ENCODE results near the gene GCSH.
"Not testable (repeated sequence)": the region's sequence is repeated elsewhere in the genome, so short reads cannot be mapped to it uniquely, and the experiment has no call there.

Gene GCSH

DNA sequence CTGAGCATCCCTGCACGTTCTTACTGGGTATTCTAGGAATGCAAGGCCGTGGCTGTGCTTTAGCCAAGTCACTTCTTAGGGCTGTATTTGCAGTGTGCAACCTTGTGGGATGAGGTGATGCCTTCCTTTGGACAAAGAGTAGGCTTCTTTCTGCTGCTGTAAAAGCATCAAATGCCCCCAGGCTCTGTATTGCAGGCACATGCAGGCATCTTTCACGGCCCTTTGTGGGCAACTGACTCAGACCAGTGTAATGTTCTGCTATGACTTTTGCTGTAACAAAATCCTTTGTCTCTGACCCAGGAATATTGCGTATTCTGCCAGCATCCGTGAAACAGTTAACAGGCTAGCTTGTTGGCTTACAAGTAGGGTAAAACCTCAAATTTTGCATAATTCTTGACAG is 30.9 kb upstream of the GCSH start:
- Histone ChIP-seq H3K36me3 (ENCODE audit: control insufficient read depth, insufficient read depth, low read length) (no peaks in the 10 kb centered on the region), H3K9me3 (ENCODE audit: control insufficient read depth, insufficient read depth, low read length) (no peaks in the 10 kb centered on the region), H3K27ac (ENCODE audit: low read depth, low read length) (no peak overlapping the region), H3K4me1 (ENCODE audit: control insufficient read depth, insufficient read depth, low read length) (no peaks in the 10 kb centered on the region), H3K27me3 (ENCODE audit: control insufficient read depth, insufficient read depth, low read length) (no peaks in the 10 kb centered on the region), H3K4me3 (ENCODE audit: low read depth, low read length) (no peak overlapping the region), H3K9ac (ENCODE audit: low read depth, low read length) (no peak overlapping the region)

- no peaks in the 10 kb centered on the region for H3K27me3 ChIP-seq (ENCODE audit: control insufficient read depth, insufficient read depth, low read length)
- no peak overlapping the region for H3K9ac ChIP-seq (ENCODE audit: low read depth, low read length)
- H3K9me3 ChIP-seq (ENCODE audit: control insufficient read depth, insufficient read depth, low read length): no peaks in the 10 kb centered on the region
- no peak overlapping the region for H3K4me3 ChIP-seq (ENCODE audit: low read depth, low read length)
- no peak overlapping the region for H3K27ac ChIP-seq (ENCODE audit: low read depth, low read length)
- no peaks in the 10 kb centered on the region for H3K36me3 ChIP-seq (ENCODE audit: control insufficient read depth, insufficient read depth, low read length)
- no peaks in the 10 kb centered on the region for H3K4me1 ChIP-seq (ENCODE audit: control insufficient read depth, insufficient read depth, low read length)
These were observed 27.1 kb upstream of the GCSH start for GRCh38 chr16:81123092-81123852.

DNA sequence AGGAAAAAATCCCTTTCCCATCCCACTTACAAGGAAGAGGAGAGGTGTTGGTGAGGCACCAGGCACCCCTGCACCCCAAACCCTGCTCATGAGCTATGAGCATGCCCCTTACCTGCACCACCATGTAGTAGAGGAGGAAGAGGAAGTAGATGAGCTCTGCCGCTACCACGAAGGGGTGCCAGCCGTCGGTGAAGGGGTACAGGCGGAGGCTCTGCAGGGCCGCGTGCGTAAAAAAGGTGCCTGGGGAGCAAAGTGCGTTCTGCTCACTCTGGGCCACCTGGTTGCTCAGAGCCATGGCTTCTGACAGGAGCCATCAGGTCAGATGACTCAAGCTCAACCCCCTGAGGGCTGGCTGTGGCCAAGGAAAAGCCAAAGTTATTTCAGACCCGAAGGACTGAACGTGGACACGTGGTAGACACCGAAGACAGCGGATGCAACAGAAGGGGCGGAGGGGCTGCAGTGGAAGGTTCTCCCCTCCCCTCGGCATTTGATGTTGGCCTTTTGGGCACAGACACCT is 25.3 kb upstream of the GCSH start:
- H3K4me1 ChIP-seq (ENCODE audit: control insufficient read depth, insufficient read depth, low read length): no peaks in the 10 kb centered on the region
- no peak overlapping the region for H3K4me3 ChIP-seq (ENCODE audit: low read depth, low read length)
- H3K27ac ChIP-seq (ENCODE audit: low read depth, low read length): no peak overlapping the region
- no peaks in the 10 kb centered on the region for H3K9me3 ChIP-seq (ENCODE audit: control insufficient read depth, insufficient read depth, low read length)
- no peak overlapping the region for H3K9ac ChIP-seq (ENCODE audit: low read depth, low read length)
- no peaks in the 10 kb centered on the region for H3K27me3 ChIP-seq (ENCODE audit: control insufficient read depth, insufficient read depth, low read length)
- no peaks in the 10 kb centered on the region for H3K36me3 ChIP-seq (ENCODE audit: control insufficient read depth, insufficient read depth, low read length)

DNA sequence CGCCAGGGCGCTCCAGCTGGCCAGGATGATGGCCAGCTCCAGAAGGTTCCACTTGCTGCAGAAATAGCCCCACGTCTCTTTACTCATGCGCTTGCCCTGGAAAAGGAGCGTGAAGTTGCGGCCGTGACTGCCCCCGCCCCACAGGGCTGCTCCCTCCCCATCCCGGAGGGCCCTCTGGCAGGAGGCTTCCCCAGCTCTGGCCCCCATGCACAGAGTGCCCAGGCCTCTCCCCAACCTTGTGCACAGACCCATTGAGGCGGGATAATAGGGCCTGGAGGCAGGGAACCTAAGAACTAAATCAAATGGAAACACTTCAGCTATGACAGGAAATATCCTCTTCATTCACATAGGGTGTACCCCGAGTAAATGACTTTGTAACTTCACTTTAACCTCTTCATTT is 21.2 kb upstream of the GCSH start:
- no peak overlapping the region for H3K4me3 ChIP-seq (ENCODE audit: low read depth, low read length)
- H3K27me3 ChIP-seq (ENCODE audit: control insufficient read depth, insufficient read depth, low read length): no peaks in the 10 kb centered on the region
- H3K4me1 ChIP-seq (ENCODE audit: control insufficient read depth, insufficient read depth, low read length): no peaks in the 10 kb centered on the region
- no peaks in the 10 kb centered on the region for H3K9me3 ChIP-seq (ENCODE audit: control insufficient read depth, insufficient read depth, low read length)
- H3K36me3 ChIP-seq (ENCODE audit: control insufficient read depth, insufficient read depth, low read length): no peaks in the 10 kb centered on the region
- no peak overlapping the region for H3K27ac ChIP-seq (ENCODE audit: low read depth, low read length)
- no peak overlapping the region for H3K9ac ChIP-seq (ENCODE audit: low read depth, low read length)

DNA sequence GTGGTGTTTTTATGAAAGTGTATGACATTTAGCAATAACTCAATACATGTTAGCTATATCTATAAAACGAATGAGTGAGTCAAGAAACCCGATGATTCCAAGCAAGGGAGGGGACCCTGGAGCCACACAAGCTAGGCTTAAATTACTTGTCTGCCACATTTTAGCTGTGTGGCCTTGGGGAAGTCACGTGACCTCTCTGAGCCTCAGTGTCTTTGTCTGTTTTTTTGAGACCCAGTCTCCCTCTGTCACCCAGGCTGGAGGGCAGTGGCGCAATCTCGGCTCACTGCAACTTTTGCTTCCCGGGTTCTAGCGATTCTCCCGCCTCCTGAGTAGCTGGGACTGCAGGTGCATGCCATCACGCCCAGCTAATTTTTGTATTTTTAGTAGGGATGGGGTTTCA is 20.1 kb upstream of the GCSH start:
- H3K9ac ChIP-seq (ENCODE audit: low read depth, low read length): no peak overlapping the region
- H3K4me3 ChIP-seq (ENCODE audit: low read depth, low read length): no peak overlapping the region
- H3K36me3 ChIP-seq (ENCODE audit: control insufficient read depth, insufficient read depth, low read length): no peaks in the 10 kb centered on the region
- no peaks in the 10 kb centered on the region for H3K9me3 ChIP-seq (ENCODE audit: control insufficient read depth, insufficient read depth, low read length)
- H3K27me3 ChIP-seq (ENCODE audit: control insufficient read depth, insufficient read depth, low read length): no peaks in the 10 kb centered on the region
- no peak overlapping the region for H3K27ac ChIP-seq (ENCODE audit: low read depth, low read length)
- no peaks in the 10 kb centered on the region for H3K4me1 ChIP-seq (ENCODE audit: control insufficient read depth, insufficient read depth, low read length)

- Histone ChIP-seq H3K36me3 (ENCODE audit: control insufficient read depth, insufficient read depth, low read length) (no peaks in the 10 kb centered on the region), H3K27ac (ENCODE audit: low read depth, low read length) (no peak overlapping the region), H3K9me3 (ENCODE audit: control insufficient read depth, insufficient read depth, low read length) (no peaks in the 10 kb centered on the region), H3K9ac (ENCODE audit: low read depth, low read length) (no peak overlapping the region), H3K27me3 (ENCODE audit: control insufficient read depth, insufficient read depth, low read length) (no peaks in the 10 kb centered on the region), H3K4me1 (ENCODE audit: control insufficient read depth, insufficient read depth, low read length) (no peaks in the 10 kb centered on the region), H3K4me3 (ENCODE audit: low read depth, low read length) (no peak overlapping the region)
These were observed 16.3 kb upstream of the GCSH start for GRCh38 chr16:81112453-81112852.

- not testable (repeated sequence) for H3K4me1 ChIP-seq (ENCODE audit: control insufficient read depth, insufficient read depth, low read length); H3K9ac ChIP-seq (ENCODE audit: low read depth, low read length); H3K36me3 ChIP-seq (ENCODE audit: control insufficient read depth, insufficient read depth, low read length); H3K27me3 ChIP-seq (ENCODE audit: control insufficient read depth, insufficient read depth, low read length); H3K4me3 ChIP-seq (ENCODE audit: low read depth, low read length); H3K9me3 ChIP-seq (ENCODE audit: control insufficient read depth, insufficient read depth, low read length); H3K27ac ChIP-seq (ENCODE audit: low read depth, low read length)
These were observed 13.1 kb upstream of the GCSH start for GRCh38 chr16:81109274-81109673.

- no peaks in the 10 kb centered on the region for H3K9me3 ChIP-seq (ENCODE audit: control insufficient read depth, insufficient read depth, low read length)
- no peaks in the 10 kb centered on the region for H3K4me1 ChIP-seq (ENCODE audit: control insufficient read depth, insufficient read depth, low read length)
- H3K4me3 ChIP-seq (ENCODE audit: low read depth, low read length): no peak overlapping the region
- no peaks in the 10 kb centered on the region for H3K36me3 ChIP-seq (ENCODE audit: control insufficient read depth, insufficient read depth, low read length)
- no peak overlapping the region for H3K9ac ChIP-seq (ENCODE audit: low read depth, low read length)
- no peaks in the 10 kb centered on the region for H3K27me3 ChIP-seq (ENCODE audit: control insufficient read depth, insufficient read depth, low read length)
- H3K27ac ChIP-seq (ENCODE audit: low read depth, low read length): no peak overlapping the region
These were observed 11.3 kb upstream of the GCSH start for GRCh38 chr16:81107511-81107910.

DNA sequence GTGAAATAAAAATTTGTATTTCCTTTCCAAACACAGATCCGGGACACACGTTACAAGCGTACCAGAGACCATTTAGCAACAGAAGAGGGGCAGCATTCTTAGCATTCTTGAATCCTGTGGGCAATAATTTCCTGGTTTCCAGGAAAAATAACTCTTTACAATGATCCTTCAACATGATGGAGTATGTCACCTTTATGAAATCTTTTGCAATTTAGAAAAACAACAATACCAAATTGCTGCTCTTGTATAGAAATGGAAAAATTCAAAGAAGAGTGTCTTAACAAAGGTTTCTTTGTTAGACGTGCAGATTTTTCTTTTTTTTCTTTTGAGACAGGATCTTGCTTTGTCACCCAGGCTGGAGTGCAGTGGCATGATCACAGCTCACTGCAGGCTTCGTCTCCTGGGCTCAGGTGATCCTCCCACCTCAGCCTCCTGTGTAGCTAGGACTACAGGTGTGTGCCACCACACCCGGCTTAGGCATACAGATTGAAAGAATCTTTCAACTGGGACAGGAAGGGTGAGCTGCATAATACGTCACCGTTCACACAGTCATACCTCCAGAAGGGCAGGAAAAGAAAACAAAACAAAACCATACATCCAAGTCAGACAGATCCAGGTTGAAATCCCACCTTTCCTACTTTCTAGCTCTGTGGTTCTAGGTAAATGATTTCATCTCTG is 10.8 kb upstream of the GCSH start:
- no peaks in the 10 kb centered on the region for H3K4me1 ChIP-seq (ENCODE audit: control insufficient read depth, insufficient read depth, low read length)
- no peak overlapping the region for H3K4me3 ChIP-seq (ENCODE audit: low read depth, low read length)
- H3K9me3 ChIP-seq (ENCODE audit: control insufficient read depth, insufficient read depth, low read length): no peaks in the 10 kb centered on the region
- no peak overlapping the region for H3K27ac ChIP-seq (ENCODE audit: low read depth, low read length)
- no peaks in the 10 kb centered on the region for H3K27me3 ChIP-seq (ENCODE audit: control insufficient read depth, insufficient read depth, low read length)
- H3K9ac ChIP-seq (ENCODE audit: low read depth, low read length): no peak overlapping the region
- no peaks in the 10 kb centered on the region for H3K36me3 ChIP-seq (ENCODE audit: control insufficient read depth, insufficient read depth, low read length)

DNA sequence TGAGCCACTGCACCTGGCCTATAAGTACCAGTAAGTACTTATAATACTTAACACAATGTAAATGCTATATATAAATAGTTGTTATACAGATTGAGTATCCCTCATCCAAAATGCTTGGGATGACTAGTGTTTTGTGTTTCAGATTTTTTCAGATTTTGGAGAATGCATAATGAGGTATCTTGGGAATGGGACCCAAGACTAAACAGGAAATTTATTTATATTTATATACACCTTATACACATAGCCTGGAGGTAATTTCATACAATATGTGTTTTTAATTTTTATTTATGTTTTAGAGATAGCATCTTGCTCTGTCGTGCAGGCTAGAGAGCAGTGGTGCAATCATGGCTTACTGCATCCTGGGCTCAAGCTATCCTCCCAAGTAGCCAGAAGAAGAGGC is 9.8 kb upstream of the GCSH start:
- no peak overlapping the region for H3K9ac ChIP-seq (ENCODE audit: low read depth, low read length)
- no peaks in the 10 kb centered on the region for H3K9me3 ChIP-seq (ENCODE audit: control insufficient read depth, insufficient read depth, low read length)
- H3K4me1 ChIP-seq (ENCODE audit: control insufficient read depth, insufficient read depth, low read length): no peaks in the 10 kb centered on the region
- H3K27ac ChIP-seq (ENCODE audit: low read depth, low read length): no peak overlapping the region
- H3K36me3 ChIP-seq (ENCODE audit: control insufficient read depth, insufficient read depth, low read length): no peaks in the 10 kb centered on the region
- H3K4me3 ChIP-seq (ENCODE audit: low read depth, low read length): no peak overlapping the region
- H3K27me3 ChIP-seq (ENCODE audit: control insufficient read depth, insufficient read depth, low read length): no peaks in the 10 kb centered on the region

- Histone ChIP-seq H3K9me3 (ENCODE audit: control insufficient read depth, insufficient read depth, low read length) (no peaks in the 10 kb centered on the region), H3K27me3 (ENCODE audit: control insufficient read depth, insufficient read depth, low read length) (no peaks in the 10 kb centered on the region), H3K27ac (ENCODE audit: low read depth, low read length) (no peak overlapping the region), H3K9ac (ENCODE audit: low read depth, low read length) (no peak overlapping the region), H3K4me3 (ENCODE audit: low read depth, low read length) (no peak overlapping the region), H3K36me3 (ENCODE audit: control insufficient read depth, insufficient read depth, low read length) (no peaks in the 10 kb centered on the region), H3K4me1 (ENCODE audit: control insufficient read depth, insufficient read depth, low read length) (no peaks in the 10 kb centered on the region)
These were observed 5.5 kb upstream of the GCSH start for GRCh38 chr16:81101702-81102101.

Measured in HUES48 (cell line).